Gastrocnemius medialis (tissue), 4 donors: ENCODE results near the gene PEX7.

ENCODE experiments used
- CTCF ChIP-seq, 5 experiments: fragments of 450-650 bp in 3 of 5; fragments of 200-600 bp in 2 of 5; sonication (generic) in 2 of 5; IDR thresholded peaks in 4 of 5; conservative IDR thresholded peaks in 1 of 5; 1 replicate in 4 of 5; 2 replicates in 1 of 5; pipeline ENCODE4 v1.5.1; 2016 to 2019; ENCODE audit warnings: antibody characterized with exemption in 5 of 5, mild to moderate bottlenecking in 3 of 5, moderate library complexity in 3 of 5
- POLR2A ChIP-seq, 2 donors: fragments of 450-650 bp; IDR thresholded peaks; one replicate each; pipeline ENCODE4 v1.6.1; 2017; ENCODE audit warnings: antibody characterized with exemption in 2 of 2, mild to moderate bottlenecking in 2 of 2, moderate library complexity in 2 of 2

GRCh38 chr6:136787726-136788068 is 34.7 kb upstream of the PEX7 start:
- TF ChIP-seq CTCF (IDR thresholded peaks at IDR 0.05 in 4 of 5, conservative IDR thresholded peaks at IDR 0.05 in 1 of 5) (no peak), POLR2A (IDR thresholded peaks at IDR 0.05) (no peak)
